HG03558 (cell line): ENCODE data around the gene ALKAL2.

Experiments used
- ATAC-seq: cut with Tn5 transposase; IDR thresholded peaks from one replicate; pipeline ENCODE4 v1.9.1; 2021; ENCODE audit warnings: moderate number of reproducible peaks; ENCODE audit not compliant: unreplicated experiment; ENCODE audit errors: extremely low read depth

The ALKAL2 gene

DNA sequence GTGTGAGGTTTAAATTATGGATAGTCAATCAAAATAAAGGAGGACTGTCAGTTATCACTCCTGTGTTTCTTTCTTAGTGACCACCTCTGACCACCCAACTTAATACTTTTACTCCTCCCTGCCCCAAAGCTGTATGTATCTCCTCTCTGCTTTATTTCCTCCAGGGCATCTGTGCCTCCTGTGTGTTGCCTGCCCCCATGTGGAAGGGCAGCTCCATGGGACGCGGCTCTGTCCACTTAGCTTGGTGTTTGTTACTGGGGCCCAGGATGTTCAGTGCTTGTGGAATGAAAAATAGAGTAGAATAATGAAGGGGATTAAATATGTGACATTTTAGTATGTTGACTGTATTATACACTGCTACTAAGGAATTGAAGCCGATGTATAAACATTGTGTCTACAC lies 13.4 kb downstream of the ALKAL2 start:
- ATAC-seq, result no peak

GRCh38 chr2:273333-273732 lies 14.6 kb downstream of the ALKAL2 start:
- ATAC-seq, result no peak

DNA sequence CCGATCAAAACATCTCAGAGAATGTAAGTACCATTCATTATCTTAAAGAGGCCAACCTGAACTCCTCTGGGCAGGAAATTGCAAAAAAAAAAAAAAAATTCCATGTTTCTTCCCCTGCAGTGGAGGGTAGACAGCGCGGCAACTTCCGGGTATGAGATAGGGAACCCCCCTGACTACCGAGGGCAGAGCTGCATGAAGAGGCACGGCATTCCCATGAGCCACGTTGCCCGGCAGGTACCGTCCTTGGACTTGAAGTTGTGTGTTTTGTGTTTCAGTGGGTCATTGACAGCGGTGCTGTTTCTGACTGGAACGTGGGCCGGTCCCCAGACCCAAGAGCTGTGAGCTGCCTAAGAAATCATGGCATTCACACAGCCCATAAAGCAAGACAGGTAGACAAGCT lies 16.0 kb downstream of the ALKAL2 start:
- ATAC-seq, result no peak

GRCh38 chr2:270861-271260 lies 17.0 kb downstream of the ALKAL2 start:
- no peak for ATAC-seq

DNA sequence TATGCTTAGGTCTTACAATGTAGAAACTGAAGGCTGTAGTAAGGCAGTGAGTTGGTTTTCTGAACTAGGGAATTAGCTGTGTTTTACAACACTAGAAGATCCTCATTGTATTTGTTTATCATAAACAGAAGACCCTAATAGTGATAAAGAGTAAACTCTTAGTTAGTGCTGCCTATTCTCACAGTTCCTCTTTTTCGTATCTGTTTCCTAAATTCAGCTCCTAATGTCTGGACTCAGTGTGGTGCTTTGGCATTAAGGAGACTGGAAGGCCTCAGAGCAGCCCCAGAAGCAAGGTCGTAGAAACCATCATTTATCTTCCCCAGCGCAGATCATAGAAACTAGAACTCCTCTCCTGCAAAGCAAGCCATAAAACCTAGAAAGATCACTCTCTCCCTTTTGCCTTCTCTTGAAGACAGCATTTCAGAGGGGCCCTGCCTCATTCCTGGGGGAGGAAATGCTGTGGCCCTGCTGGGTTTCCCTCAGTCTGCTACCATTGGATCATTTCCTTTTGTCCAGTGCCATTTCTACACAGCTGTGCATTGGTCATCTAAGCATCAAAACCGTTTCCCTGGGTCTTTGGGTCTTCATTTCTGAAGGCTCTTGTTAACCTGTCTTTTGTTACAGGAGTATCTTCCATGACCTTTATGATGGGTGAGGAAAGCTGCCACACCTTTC lies 18.4 kb downstream of the ALKAL2 start:
- no peak for ATAC-seq

DNA sequence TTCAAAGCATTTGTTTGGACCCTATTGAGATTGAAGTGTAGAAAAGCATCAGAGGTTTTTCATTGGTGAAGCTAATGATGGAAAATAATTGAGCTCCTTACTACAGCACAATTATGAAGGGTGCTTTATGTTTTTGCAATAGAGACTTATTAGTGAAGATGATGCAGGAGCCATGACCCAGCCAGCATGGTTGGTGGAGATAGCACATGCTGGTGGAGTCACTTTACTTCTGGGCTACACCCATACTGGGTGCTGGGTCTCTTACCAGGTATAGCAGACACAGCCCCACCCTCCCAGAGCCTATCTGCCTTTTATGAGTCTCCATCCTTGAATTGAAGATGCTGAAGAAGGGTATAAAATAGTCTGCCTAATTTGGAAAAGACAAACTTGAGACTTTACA lies 19.6 kb downstream of the ALKAL2 start:
- no peak for ATAC-seq

DNA sequence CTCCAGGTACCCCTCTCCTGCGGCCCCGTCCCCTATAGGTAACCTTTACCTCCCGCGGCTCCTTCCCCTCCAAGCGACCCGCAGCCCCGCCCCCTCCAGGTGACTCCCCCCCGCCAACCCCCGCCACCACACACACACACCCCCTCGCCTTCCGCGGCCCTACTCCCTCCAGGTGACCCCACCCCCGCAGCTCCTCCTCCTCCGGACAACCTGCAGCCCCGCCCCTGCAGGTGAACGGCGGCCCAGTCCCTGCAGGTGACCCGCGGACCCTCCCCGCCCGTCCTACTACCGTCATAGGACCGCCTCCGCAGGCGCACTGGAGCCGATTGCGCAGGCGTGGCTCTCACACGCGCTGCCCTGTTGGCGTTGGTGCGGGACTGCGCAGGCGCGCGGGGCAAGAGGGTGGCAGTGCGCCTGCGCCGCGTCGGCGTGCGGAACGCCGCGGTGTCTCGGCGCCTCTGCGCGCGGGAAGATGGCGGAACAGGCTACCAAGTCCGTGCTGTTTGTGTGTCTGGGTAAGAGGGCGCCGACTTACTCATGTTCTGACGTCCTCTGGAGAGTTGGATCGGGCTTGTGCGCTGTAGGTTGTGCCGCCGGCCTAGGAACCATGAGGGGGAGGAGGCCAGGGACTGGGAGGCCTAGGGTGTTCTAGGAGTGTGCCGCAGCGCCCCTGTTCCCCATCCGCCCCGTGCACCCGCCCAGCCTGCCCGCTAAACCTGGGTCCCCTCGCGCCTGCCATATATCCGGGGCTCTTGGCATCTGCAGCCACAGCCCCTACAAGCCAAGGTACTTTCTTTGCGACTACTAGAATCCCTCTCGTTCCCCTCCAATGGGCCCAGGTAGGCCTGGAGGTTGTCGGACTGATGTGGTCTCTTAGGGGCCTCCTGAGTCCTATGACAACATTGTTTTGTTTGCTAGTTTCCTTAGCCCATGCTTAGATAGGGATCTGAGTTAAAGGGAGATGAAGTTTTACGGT lies 23.1 kb downstream of the ALKAL2 start, which contains the start of gene ACP1:
TSS of gene ACP1 (plus strand) at position 455 of the 976 bp plus-strand sequence. CDS start at position 473, 18 bp downstream.
- peak; percentile 91 for ATAC-seq

- no peak for ATAC-seq
These were observed 24.0 kb downstream of the ALKAL2 start, which contains the start of gene SH3YL1 for GRCh38 chr2:263774-264492. SH3YL1 (minus strand) TSS chr2:264032; CDS start chr2:263984, 48 bp downstream.

DNA sequence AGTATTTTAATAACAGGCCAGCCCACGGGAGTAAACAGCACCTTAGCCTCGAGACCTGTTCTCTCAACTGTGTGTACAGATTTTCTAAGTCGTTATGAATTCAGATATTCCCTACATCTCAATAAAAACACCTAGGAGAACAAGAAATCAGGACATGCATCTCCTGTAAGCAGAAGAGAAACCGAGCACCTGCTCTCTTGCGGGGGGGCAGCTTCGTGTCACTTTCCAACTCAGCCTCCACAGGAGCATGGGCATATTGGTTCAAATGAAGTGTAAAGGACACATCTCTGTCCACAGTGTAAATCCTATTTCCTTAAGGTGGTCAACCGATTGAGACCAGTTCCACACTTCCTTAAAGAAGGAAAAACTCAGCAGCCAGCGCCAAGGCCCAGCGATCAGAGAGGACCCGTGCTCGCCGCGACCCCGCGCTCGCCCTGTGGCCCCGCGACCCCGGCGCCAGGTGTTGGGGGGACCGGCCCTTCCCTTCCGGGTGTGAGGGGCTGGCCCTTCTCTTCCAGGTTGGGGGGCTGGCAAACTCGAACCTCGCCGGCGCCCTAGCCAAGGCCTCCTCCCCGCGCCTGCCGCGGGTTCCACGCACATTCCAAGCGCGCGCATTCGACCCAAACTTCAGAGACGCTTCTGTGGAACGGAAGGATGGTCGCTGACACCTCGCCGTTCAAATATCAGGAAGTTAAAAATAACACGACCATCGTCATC lies 24.7 kb downstream of the ALKAL2 start:
- no peak for ATAC-seq

- no peak for ATAC-seq
These were observed 25.8 kb downstream of the ALKAL2 start for GRCh38 chr2:262117-262516.

GRCh38 chr2:260507-261161 lies 27.3 kb downstream of the ALKAL2 start:
- no peak for ATAC-seq

GRCh38 chr2:259789-260331 lies 28.0 kb downstream of the ALKAL2 start:
- no peak for ATAC-seq

DNA sequence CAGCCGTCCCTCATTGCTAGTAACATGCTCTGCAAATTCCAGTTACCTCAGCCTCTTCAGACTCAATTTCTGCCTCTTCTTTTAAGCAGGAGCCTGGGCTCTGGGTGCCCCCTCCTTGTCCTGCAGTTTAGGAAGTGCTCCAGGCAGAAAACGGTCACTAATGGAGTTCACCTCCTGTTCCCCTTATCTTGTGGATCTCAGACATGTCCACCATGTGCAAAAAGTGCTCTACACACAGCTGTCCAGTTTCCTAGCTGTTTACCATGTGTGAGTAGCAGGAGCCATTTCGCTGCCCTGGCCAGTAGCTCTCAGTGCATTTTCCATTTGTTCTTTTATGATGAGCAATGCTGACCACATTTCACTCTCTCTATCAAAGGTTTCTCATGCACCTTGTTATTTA lies 29.0 kb downstream of the ALKAL2 start:
- ATAC-seq, result no peak

DNA sequence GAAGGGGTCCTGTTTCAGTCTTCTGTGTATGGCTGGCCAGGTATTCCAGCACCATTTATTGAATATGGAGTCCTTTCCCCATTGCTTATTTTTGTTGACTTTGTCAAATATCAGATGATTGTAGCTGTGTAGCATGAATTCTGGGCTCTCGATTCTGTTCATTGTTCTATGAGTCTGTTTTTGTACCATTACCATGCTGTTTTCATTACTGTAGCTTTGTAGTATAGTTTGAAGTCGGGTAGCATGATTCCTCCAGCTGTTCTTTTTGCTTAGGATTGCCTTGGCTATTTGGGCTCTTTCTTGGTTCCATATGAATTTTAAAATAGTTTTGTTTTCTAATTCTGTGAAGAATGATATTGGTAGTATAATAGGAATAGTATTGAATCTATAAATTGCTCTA lies 30.0 kb downstream of the ALKAL2 start:
- no peak for ATAC-seq

GRCh38 chr2:257429-257828 lies 30.5 kb downstream of the ALKAL2 start:
- no peak for ATAC-seq

DNA sequence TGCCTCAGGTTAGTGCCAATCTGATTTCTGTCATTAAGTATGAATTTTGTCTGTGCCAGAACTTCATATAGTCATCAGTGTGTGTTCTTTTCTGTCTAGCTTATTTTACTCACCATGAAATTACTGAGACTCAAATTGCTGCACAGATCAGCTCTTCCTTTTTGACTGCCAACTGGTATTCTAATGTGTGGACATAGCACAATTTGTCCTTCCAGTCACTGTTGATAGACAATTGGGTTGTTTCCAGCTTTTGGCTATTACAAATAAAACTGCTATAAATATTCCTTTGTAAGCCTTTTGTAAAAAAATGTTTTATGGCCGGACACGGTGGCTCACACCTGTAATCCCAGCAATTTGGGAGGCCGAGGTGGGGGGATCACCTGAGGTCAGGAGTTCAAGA lies 31.8 kb downstream of the ALKAL2 start:
- no peak for ATAC-seq

- no peak for ATAC-seq
These were observed 32.7 kb downstream of the ALKAL2 start for GRCh38 chr2:255195-255594.

- ATAC-seq, result no peak
These were observed 33.6 kb downstream of the ALKAL2 start for GRCh38 chr2:254241-254640.

GRCh38 chr2:253202-253638 lies 34.7 kb downstream of the ALKAL2 start:
- no peak for ATAC-seq
